DND-41 (cell line): ENCODE measurements around the gene CRTAC1.
"Not testable (repeated sequence)": the region's sequence is repeated elsewhere in the genome, so short reads cannot be mapped to it uniquely, and the experiment has no call there.

Experiments
- CTCF ChIP-seq: IDR thresholded peaks from 2 replicates; pipeline ENCODE4 v1.5.1; 2012; ENCODE audit warnings: borderline replicate concordance, low read length, moderate library complexity, mild to moderate bottlenecking; ENCODE audit not compliant: poor library complexity, severe bottlenecking; ENCODE audit errors: extremely low read depth
- EZH2 ChIP-seq: IDR thresholded peaks from 3 replicates; pipeline ENCODE4 v1.6.1; 2012; ENCODE audit warnings: borderline replicate concordance, low read depth, mild to moderate bottlenecking, moderate library complexity, low read length, inconsistent platforms; ENCODE audit not compliant: severe bottlenecking

- TF ChIP-seq CTCF, EZH2: not testable (repeated sequence)
These were observed 188.3 kb downstream of the CRTAC1 start for GRCh38 chr10:97842114-97842513.
